GM12872 (cell line): ENCODE data around the gene RIMS4.

Experiments used
- CTCF ChIP-seq: IDR thresholded peaks from 3 replicates; pipeline ENCODE4 v1.5.1; 2011; ENCODE audit warnings: low read depth, mild to moderate bottlenecking, low read length, moderate library complexity; ENCODE audit not compliant: insufficient read depth

RIMS4 gene

DNA sequence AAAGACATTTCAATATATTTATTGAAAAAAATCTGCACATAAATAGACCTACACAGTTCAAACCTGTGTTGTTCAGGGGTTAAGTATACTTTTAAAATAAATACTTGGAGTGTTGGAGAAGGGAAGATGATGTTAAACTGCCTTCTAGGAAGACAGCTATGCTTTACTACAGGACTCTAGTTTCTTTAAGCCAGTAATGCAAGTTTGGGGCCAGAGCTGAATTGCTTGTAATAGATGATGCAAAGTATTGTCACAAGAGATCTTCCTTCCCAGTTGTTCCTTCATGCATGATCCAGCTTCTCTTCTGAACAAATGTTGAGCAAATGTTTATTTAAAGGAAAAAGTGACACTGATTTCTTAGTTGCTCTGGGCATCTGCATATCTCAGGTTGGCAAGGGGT is 20.2 kb upstream of the RIMS4 start:
- no peak for TF ChIP-seq CTCF

- TF ChIP-seq CTCF, result no peak
These were observed 19.3 kb upstream of the RIMS4 start for GRCh38 chr20:44829688-44830087.

- no peak for TF ChIP-seq CTCF
These were observed 18.3 kb upstream of the RIMS4 start for GRCh38 chr20:44828640-44829039.

GRCh38 chr20:44827401-44827800 is 17.1 kb upstream of the RIMS4 start:
- no peak for TF ChIP-seq CTCF

- no peak for TF ChIP-seq CTCF
These were observed 9.6 kb upstream of the RIMS4 start for GRCh38 chr20:44819936-44820335.

GRCh38 chr20:44817143-44817910 is 7.0 kb upstream of the RIMS4 start:
- no peak for TF ChIP-seq CTCF

DNA sequence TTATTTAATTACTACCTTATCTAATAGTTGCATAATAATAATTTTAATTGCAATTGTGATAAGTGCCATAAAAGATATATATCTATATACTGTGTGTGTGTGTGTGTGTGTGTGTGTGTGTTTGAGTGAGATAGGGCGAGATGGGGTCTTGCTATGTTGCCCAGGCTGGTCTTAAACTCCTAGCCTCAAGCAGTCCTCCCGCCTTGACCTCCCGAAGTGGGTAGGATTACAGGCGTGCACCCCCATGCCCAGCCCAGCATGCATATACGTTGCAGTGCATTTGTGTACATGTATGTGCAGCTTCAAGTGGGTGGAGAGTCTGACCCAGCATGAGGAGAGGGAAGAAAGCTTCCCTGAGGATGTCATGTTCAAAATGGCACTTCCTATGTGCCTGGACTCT is 4.6 kb upstream of the RIMS4 start:
- TF ChIP-seq CTCF, result no peak
